Measurements from ENCODE around the gene RALGAPB. TPM values are rescaled to one million over a fixed set of nuclear protein-coding genes. Genes with fewer than 3 reads are reported as not detected.

RALGAPB gene
- total and polyA plus RNA-seq, 2 of the 13 experiments (the other 11 are each of a cell fraction or from before 2014, with no cell fraction given), result 17.6 to 30.6 TPM

DNA sequence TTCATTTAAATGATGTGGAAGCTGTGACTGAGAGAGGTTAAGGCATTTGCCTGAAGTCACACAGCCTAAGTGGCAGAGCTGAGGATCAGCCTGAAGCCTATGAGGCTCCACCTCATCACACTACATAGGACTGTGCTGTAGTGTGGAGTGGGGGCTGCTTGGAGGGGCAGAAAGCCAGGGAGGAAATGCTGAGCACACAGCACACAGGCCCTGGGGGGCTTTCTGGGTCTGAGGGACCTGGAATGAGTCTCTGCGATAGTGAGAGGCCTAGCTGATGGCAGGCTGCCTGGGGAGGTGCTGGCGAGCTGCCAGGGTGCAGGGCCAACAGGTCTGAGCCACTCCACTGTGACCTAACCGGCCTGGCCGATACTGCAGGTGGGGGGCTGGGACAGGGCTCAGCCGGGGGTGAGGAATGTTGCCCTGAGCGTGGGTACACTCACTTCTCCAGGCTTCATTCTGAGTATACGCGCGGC lies 126.8 kb downstream of the RALGAPB start (continued):
- TF ChIP-seq ZNF607 (CRISPR knock-in tag; IDR thresholded peaks at IDR 0.05; ENCODE audit: borderline replicate concordance) (no peak), TGIF2 (CRISPR knock-in tag; IDR thresholded peaks at IDR 0.05) (no peak), ZNF678 (CRISPR knock-in tag; IDR thresholded peaks at IDR 0.05) (no peak), ZMYM4 (CRISPR knock-in tag; IDR thresholded peaks at IDR 0.05) (no peak), KDM1A (CRISPR knock-in tag; IDR thresholded peaks at IDR 0.05) (0 out of 2 replicates have a peak, but pooled peaks have one; percentile 34), KAT8 (CRISPR knock-in tag; IDR thresholded peaks at IDR 0.05) (0 out of 2 replicates have a peak, but pooled peaks have one; percentile 29), HMGA1 (CRISPR knock-in tag; conservative IDR thresholded peaks at IDR 0.05) (no peak), ZBTB7A (CRISPR knock-in tag; IDR thresholded peaks at IDR 0.05) (no peak), ZNF383 (CRISPR knock-in tag; IDR thresholded peaks at IDR 0.05; ENCODE audit: borderline replicate concordance) (no peak), CAMTA2 (CRISPR knock-in tag; IDR thresholded peaks at IDR 0.05; ENCODE audit: borderline replicate concordance) (no peak), MIER3 (CRISPR knock-in tag; IDR thresholded peaks at IDR 0.05; ENCODE audit: borderline replicate concordance) (peak; percentile 54; the same call in 1 of the 2 replicates), DMAP1 (CRISPR knock-in tag; IDR thresholded peaks at IDR 0.05) (no peak), ZNF766 (CRISPR knock-in tag; IDR thresholded peaks at IDR 0.05; ENCODE audit: borderline replicate concordance) (no peak), SMAD3 (CRISPR knock-in tag; IDR thresholded peaks at IDR 0.05) (no peak), NFATC3 (CRISPR knock-in tag; IDR thresholded peaks at IDR 0.05) (no peak), GATA4 (IDR thresholded peaks at IDR 0.05; ENCODE audit: borderline replicate concordance, low read depth) (no peak), ZBTB3 (CRISPR knock-in tag; IDR thresholded peaks at IDR 0.05; ENCODE audit: borderline replicate concordance, low read depth) (no peak), ZFYVE20 (CRISPR knock-in tag; IDR thresholded peaks at IDR 0.05; ENCODE audit: borderline replicate concordance, low read depth) (no peak), ZFP41 (CRISPR knock-in tag; IDR thresholded peaks at IDR 0.05; ENCODE audit: borderline replicate concordance) (no peak), ESRRA (CRISPR knock-in tag; IDR thresholded peaks at IDR 0.05; ENCODE audit: low read depth) (no peak), ETV6 (CRISPR knock-in tag; conservative IDR thresholded peaks at IDR 0.05) (0 out of 2 replicates have a peak, but pooled peaks have one; percentile 34), NR2C2 (CRISPR knock-in tag; IDR thresholded peaks at IDR 0.05; ENCODE audit: borderline replicate concordance) (no peak), U2AF2 (IDR thresholded peaks at IDR 0.05; ENCODE audit: low read depth, low read length) (no peak), ZNF776 (CRISPR knock-in tag; IDR thresholded peaks at IDR 0.05) (no peak), KLF15 (CRISPR knock-in tag; IDR thresholded peaks at IDR 0.05; ENCODE audit: borderline replicate concordance) (no peak), MED1 (CRISPR knock-in tag; IDR thresholded peaks at IDR 0.05) (no peak), RARG (CRISPR knock-in tag; IDR thresholded peaks at IDR 0.05; ENCODE audit: low read depth) (no peak)
- TF ChIP-seq, protein P1, sequence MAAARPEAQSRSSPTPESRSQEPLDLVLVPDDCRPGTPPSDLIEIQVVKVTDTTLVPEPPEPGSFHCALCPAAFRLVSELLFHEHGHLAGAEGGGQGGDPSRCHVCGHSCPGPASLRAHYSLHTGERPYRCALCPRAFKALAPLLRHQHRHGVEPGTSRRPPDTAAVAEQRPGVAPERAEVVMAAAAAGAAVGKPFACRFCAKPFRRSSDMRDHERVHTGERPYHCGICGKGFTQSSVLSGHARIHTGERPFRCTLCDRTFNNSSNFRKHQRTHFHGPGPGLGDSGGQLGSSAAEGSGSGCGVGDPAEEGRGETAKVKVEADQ (CRISPR knock-in tag; IDR thresholded peaks at IDR 0.05; ENCODE audit: borderline replicate concordance), result no peak
- TF ChIP-seq, protein P2, sequence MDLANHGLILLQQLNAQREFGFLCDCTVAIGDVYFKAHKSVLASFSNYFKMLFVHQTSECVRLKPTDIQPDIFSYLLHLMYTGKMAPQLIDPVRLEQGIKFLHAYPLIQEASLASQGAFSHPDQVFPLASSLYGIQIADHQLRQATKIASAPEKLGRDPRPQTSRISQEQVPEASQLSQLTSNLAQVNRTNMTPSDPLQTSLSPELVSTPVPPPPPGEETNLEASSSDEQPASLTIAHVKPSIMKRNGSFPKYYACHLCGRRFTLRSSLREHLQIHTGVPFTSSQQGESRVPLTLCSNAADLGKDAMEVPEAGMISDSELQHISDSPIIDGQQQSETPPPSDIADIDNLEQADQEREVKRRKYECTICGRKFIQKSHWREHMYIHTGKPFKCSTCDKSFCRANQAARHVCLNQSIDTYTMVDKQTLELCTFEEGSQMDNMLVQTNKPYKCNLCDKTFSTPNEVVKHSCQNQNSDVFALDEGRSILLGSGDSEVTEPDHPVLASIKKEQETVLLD (CRISPR knock-in tag; IDR thresholded peaks at IDR 0.05; ENCODE audit: low read depth), result no peak
